Muscle of leg (tissue), 11 donors: ENCODE measurements around the gene DOCK2. TPM values are rescaled to one million over a fixed set of nuclear protein-coding genes. Genes with fewer than 3 reads are reported as not detected.

ENCODE experiments used
- DNase-seq: peaks from one replicate; pipeline ENCODE4 v3.0.0; 2013
- H3K27ac ChIP-seq: one replicate; pipeline ENCODE4 v1.5.1; 2013; ENCODE audit warnings: mild to moderate bottlenecking, low read length, control low read depth
- H3K27me3 ChIP-seq: one replicate; pipeline ENCODE4 v1.6.1; 2013; ENCODE audit warnings: low read length; ENCODE audit not compliant: control insufficient read depth, insufficient read depth
- H3K36me3 ChIP-seq: one replicate; pipeline ENCODE4 v1.6.1; 2013; ENCODE audit warnings: low read length; ENCODE audit not compliant: control insufficient read depth, insufficient read depth
- H3K4me1 ChIP-seq: one replicate; pipeline ENCODE4 v1.6.1; 2013; ENCODE audit warnings: low read length; ENCODE audit not compliant: control insufficient read depth, insufficient read depth
- H3K4me3 ChIP-seq: one replicate; pipeline ENCODE4 v1.5.1; 2013; ENCODE audit warnings: low read length, control low read depth
- H3K9me3 ChIP-seq: replicated peaks from 2 replicates; pipeline ENCODE4 v1.6.1; 2013; ENCODE audit warnings: low read depth, low read length; ENCODE audit not compliant: control insufficient read depth
- WGBS: methylation state at CpG from one replicate; pipeline ENCODE4 v1.1.5; 2013; ENCODE audit warnings: missing lambda C conversion rate; ENCODE audit not compliant: insufficient coverage; 5-methylcytosine and 5-hydroxymethylcytosine counted together
- polyA plus RNA-seq, 8 donors: library from polyadenylated mRNA; unstranded; fragments of 120-200 nt; gene quantifications; one replicate each; pipeline versions ENCODE4 v1.2.1 to v1.2.3, GENCODE V29; 2013; ENCODE audit warnings: inconsistent platforms in 1 of 8, low replicate concordance in 1 of 8; ENCODE audit not compliant: insufficient read length in 8 of 8, insufficient read depth in 1 of 8
- total RNA-seq: library from RNA; stranded (reverse); fragments of 120-200 nt; gene quantifications from one replicate; pipeline ENCODE4 v1.2.4, GENCODE V29; 2013

Gene DOCK2
- total and polyA plus RNA-seq, 9 donors = 3.4 to 4.5 (median 3.8) TPM

GRCh38 chr5:170034231-170034630, 397.2 kb downstream of the DOCK2 start:
- WGBS = 83% methylated on average over 10 of the region's 10 CpGs
- H3K4me1 ChIP-seq = no peaks in the 10 kb centered on the region
- H3K27ac ChIP-seq = no peak overlapping the region
- H3K9me3 ChIP-seq = no peaks in the 10 kb centered on the region
- H3K36me3 ChIP-seq = no peaks in the 10 kb centered on the region
- DNase-seq = no peak
- H3K27me3 ChIP-seq = peaks cover 3% of the 10 kb centered on the region
- no peak overlapping the region for H3K4me3 ChIP-seq

GRCh38 chr5:170038241-170038640, 401.2 kb downstream of the DOCK2 start:
- WGBS = 79% methylated on average over 4 of the region's 7 CpGs
- H3K27me3 ChIP-seq = peaks cover 3% of the 10 kb centered on the region
- H3K36me3 ChIP-seq = no peaks in the 10 kb centered on the region
- H3K27ac ChIP-seq = no peak overlapping the region
- DNase-seq = no peak
- H3K9me3 ChIP-seq = peaks cover 2% of the 10 kb centered on the region
- H3K4me3 ChIP-seq = no peak overlapping the region
- no peaks in the 10 kb centered on the region for H3K4me1 ChIP-seq

- Histone ChIP-seq H3K27ac (no peak overlapping the region), H3K36me3 (no peaks in the 10 kb centered on the region), H3K27me3 (no peaks in the 10 kb centered on the region), H3K4me3 (no peak overlapping the region), H3K4me1 (no peaks in the 10 kb centered on the region), H3K9me3 (peaks cover 2% of the 10 kb centered on the region)
- WGBS = no CpG with 5 or more reads among the region's 3 CpGs
- no peak for DNase-seq
Observed at GRCh38 chr5:170039830-170040229, 402.8 kb downstream of the DOCK2 start.

- Histone ChIP-seq H3K36me3 (no peaks in the 10 kb centered on the region), H3K4me3 (no peak overlapping the region)
- DNase-seq = peak; percentile 91
Observed at GRCh38 chr5:170046241-170046640, 409.2 kb downstream of the DOCK2 start.

GRCh38 chr5:170049713-170050112, 412.6 kb downstream of the DOCK2 start:
- Histone ChIP-seq H3K9me3 (no peaks in the 10 kb centered on the region), H3K27me3 (no peaks in the 10 kb centered on the region), H3K4me1 (peaks cover 5% of the 10 kb centered on the region), H3K27ac (no peak overlapping the region), H3K4me3 (no peak overlapping the region), H3K36me3 (no peaks in the 10 kb centered on the region)
- no peak for DNase-seq
- no CpG with 5 or more reads among the region's 3 CpGs for WGBS

More at GRCh38 chr5:170046241-170046640, 409.2 kb downstream of the DOCK2 start:
- WGBS = no CpG with 5 or more reads among the region's 3 CpGs
- Histone ChIP-seq H3K9me3 (no peaks in the 10 kb centered on the region), H3K4me1 (peaks cover 5% of the 10 kb centered on the region), H3K27ac (no peak overlapping the region), H3K27me3 (no peaks in the 10 kb centered on the region)

GRCh38 chr5:170053896-170054295, 416.8 kb downstream of the DOCK2 start:
- Histone ChIP-seq H3K4me3 (no peak overlapping the region), H3K27ac (no peak overlapping the region), H3K4me1 (peaks cover 2% of the 10 kb centered on the region), H3K36me3 (no peaks in the 10 kb centered on the region), H3K27me3 (no peaks in the 10 kb centered on the region), H3K9me3 (no peaks in the 10 kb centered on the region)
- DNase-seq = no peak
- 88% methylated on average over 1 of the region's 1 CpG for WGBS

GRCh38 chr5:170055606-170056005, 418.5 kb downstream of the DOCK2 start:
- Histone ChIP-seq H3K4me3 (no peak overlapping the region), H3K36me3 (no peaks in the 10 kb centered on the region), H3K4me1 (peaks cover 2% of the 10 kb centered on the region), H3K27ac (no peak overlapping the region), H3K9me3 (no peaks in the 10 kb centered on the region), H3K27me3 (no peaks in the 10 kb centered on the region)
- 52% methylated on average over 2 of the region's 2 CpGs for WGBS
- no peak for DNase-seq

- H3K4me1 ChIP-seq = peaks cover 2% of the 10 kb centered on the region
- H3K4me3 ChIP-seq = no peak overlapping the region
- H3K36me3 ChIP-seq = no peaks in the 10 kb centered on the region
- H3K9me3 ChIP-seq = no peaks in the 10 kb centered on the region
- no peak overlapping the region for H3K27ac ChIP-seq
- no peaks in the 10 kb centered on the region for H3K27me3 ChIP-seq
- WGBS = 48% methylated on average over 7 of the region's 11 CpGs
- DNase-seq = peak; percentile 7
Observed at GRCh38 chr5:170056561-170057267, 419.6 kb downstream of the DOCK2 start.

- Histone ChIP-seq H3K36me3 (no peaks in the 10 kb centered on the region), H3K27ac (no peak overlapping the region)
- no peak for DNase-seq
Observed at GRCh38 chr5:170057311-170057710, 420.2 kb downstream of the DOCK2 start.

GRCh38 chr5:170059221-170059620, 422.1 kb downstream of the DOCK2 start:
- no peak for DNase-seq
- no CpG with 5 or more reads among the region's 1 CpG for WGBS
- Histone ChIP-seq H3K36me3 (no peaks in the 10 kb centered on the region), H3K9me3 (no peaks in the 10 kb centered on the region), H3K27me3 (no peaks in the 10 kb centered on the region), H3K27ac (no peak overlapping the region), H3K4me1 (peaks cover 2% of the 10 kb centered on the region), H3K4me3 (no peak overlapping the region)

More at GRCh38 chr5:170057311-170057710, 420.2 kb downstream of the DOCK2 start:
- WGBS = 80% methylated on average over 7 of the region's 11 CpGs
- no peak overlapping the region for H3K4me3 ChIP-seq
- no peaks in the 10 kb centered on the region for H3K27me3 ChIP-seq
- no peaks in the 10 kb centered on the region for H3K9me3 ChIP-seq
- H3K4me1 ChIP-seq = peaks cover 2% of the 10 kb centered on the region

- no peaks in the 10 kb centered on the region for H3K27me3 ChIP-seq
- no peak for DNase-seq
- H3K36me3 ChIP-seq = no peaks in the 10 kb centered on the region
- H3K27ac ChIP-seq = no peak overlapping the region
- no peaks in the 10 kb centered on the region for H3K9me3 ChIP-seq
- H3K4me3 ChIP-seq = no peak overlapping the region
- H3K4me1 ChIP-seq = no peaks in the 10 kb centered on the region
Observed at GRCh38 chr5:170067152-170067551, 430.1 kb downstream of the DOCK2 start.
